HG02571 (cell line): Measurements from ENCODE around the gene RNASEL.

Source experiments
- ATAC-seq: cut with Tn5 transposase; IDR thresholded peaks from one replicate; pipeline ENCODE4 v1.9.1; 2021; ENCODE audit warnings: mild to moderate bottlenecking, moderate library complexity; ENCODE audit not compliant: unreplicated experiment

Gene RNASEL

DNA sequence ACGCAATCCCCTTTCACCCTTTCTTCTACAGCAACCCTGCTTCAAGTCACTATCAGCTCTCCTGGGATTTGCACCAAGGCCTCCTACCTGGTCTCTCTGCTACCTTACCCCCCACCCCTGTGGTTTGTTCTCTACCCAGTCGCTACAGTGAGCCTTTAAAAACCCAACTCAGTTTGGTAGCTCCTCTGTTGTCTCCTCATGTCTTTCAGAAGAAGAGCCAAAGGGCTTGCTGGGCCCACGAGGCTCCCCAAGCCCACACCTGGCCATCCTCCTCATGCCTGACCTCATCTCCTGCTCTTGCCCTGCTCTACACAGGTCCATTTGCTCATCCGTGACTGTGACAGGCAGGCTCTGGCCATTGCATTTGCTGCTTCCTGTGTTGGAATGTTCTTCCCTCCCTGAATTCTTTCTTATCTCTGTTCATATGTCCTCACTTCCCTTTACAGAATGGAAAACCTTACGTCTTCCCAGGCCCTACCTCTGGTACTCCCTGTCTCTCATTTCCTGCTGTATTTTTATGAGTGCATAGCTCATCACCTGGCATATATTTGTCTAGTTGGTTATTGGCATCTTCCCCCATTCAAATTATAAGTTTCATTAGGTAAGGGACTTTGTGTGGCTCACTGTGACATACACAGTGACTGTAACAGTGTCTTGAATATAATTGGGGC is 11.8 kb upstream of the RNASEL start:
- ATAC-seq = no peak

- no peak for ATAC-seq
These were observed 11.1 kb upstream of the RNASEL start for GRCh38 chr1:182600036-182600713.

- no peak for ATAC-seq
These were observed 10.3 kb upstream of the RNASEL start for GRCh38 chr1:182599339-182599738.

DNA sequence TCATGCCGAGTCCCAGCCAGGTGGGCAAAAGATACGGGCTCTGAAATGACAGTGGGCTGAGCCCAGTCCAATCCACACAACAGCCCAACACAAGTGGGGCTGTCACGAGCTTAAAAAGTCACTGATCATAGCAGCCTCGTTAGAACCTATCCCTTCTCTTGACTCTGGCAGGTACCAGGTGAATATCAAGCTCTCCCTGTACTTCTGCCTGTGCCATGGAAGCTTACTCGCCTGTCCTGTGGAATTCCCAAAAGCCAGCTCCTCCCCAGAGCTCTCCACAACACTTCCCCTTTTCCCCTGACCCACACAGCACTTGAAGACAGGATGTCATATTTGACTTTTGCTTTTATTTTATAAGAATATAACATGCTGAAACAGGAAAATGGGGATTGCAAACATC is 9.2 kb upstream of the RNASEL start:
- no peak for ATAC-seq

- no peak for ATAC-seq
These were observed 7.9 kb upstream of the RNASEL start for GRCh38 chr1:182596934-182597333.

GRCh38 chr1:182595641-182596240 is 6.7 kb upstream of the RNASEL start:
- ATAC-seq = no peak

DNA sequence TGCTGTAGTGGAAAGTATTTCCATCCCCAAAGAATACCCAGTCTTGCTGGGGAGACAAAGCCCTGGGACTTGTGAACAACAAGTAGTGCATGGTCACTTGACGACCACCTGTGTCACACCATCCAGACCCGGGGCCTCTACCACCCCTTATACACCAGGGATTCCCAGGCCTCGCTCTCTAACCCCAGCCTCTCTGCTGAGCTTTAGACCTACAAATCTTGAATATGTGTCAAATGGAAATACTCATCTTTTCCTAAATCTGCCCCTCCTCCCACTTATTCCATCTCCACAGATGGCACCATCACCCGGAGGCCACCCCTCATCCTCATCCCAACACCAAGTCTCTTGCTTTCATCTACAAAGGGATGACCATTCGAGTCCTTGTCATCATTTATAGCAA is 875 bp upstream of the RNASEL start:
- ATAC-seq = no peak

DNA sequence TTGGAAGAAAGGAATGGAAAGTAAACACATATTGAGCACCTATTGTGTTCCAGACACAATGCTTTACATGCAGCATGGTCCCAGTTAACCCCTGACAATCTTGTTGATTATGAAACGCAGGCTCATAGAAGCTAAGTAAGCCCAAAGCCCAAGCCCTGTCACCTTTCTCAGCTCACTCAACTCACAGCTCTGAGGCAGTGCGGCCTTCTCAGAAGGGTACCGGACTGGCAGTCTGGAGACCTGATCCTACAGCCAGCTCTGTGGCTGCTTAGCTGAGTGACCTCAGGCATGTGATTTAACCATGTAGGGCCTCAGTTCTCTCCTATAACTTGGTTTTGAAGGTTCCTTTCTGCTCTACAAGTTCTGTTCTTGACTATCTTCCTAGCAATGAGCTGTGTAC is 464 bp upstream of the RNASEL start:
- ATAC-seq = no peak

DNA sequence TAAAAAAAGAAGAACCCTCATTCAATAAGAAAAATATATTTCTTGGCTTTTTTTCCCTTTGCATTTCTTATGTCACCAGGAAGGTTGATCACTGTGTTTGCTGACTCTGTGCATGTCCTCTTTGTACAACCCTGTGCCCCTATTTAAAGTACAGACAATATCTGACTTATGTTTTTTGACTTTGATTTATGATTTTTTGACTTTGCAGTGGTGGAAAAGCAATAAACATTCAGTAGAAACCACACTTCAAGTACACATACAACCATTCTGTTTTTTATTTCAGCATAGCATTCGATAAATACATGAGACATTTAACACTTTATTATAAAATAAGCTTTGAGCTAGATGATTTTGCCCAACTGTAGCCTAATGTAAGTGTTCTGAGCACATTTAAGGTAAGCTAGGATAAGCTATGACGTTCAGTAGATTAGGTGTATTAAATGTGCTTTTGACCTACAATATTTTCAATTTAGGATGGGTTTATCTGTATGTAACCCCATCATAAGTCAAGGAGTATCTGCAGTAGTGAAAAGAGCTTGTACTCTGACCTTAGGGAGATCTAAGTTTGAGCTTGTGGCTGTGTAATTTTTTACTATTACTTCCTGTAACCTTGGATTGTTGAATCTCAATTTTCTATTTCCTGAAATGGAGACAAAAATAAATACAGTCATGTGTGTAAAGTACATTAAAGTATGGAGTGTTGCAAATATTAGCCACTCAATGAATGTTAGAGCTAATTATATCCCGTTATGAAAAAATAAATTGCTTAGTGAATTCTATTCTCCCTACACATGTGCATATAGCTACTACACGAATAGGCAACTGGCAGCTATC is 1.2 kb downstream of the RNASEL start:
- ATAC-seq = no peak

- no peak for ATAC-seq
These were observed 2.0 kb downstream of the RNASEL start for GRCh38 chr1:182587093-182587492.

DNA sequence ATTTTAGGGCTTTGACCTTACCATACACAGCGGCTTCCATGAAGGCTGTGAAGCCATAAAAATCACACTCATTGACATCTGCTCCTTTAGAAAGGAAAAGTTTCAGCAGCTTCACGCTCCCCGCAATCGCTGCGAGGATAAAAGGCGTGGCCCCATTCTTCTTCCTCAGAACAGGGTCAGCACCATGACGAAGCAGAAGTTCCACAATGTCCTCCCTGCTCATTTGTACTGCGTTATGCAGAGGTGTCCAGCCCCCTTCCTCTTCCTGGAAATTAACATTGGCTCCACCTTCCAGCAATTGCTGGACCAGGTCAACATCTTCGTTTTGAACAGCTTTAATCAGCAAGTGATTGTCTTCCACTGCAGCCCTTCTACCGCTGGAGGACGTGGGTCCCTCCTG is 2.7 kb downstream of the RNASEL start:
- ATAC-seq = no peak

GRCh38 chr1:182584746-182585145 is 4.3 kb downstream of the RNASEL start:
- ATAC-seq = no peak

DNA sequence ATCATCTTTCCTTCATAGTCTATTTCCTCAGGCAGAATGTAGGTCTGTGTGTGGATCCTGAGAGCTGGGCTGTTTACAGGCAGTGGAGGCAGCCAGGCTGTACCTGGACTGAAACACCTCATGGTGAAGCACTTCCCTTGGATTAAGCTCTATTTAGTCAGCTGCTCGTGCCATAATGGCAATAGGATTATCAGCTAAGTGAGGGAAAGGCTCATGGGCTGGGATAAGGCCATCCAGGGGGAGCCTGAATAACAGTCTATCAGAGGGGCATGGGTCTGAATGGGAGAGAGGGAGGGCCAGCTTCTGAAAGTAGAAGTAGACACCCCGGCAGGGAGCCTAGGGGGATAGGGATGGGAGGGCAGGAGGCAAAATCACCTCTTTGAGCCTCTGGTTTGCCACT is 8.3 kb downstream of the RNASEL start:
- no peak for ATAC-seq

DNA sequence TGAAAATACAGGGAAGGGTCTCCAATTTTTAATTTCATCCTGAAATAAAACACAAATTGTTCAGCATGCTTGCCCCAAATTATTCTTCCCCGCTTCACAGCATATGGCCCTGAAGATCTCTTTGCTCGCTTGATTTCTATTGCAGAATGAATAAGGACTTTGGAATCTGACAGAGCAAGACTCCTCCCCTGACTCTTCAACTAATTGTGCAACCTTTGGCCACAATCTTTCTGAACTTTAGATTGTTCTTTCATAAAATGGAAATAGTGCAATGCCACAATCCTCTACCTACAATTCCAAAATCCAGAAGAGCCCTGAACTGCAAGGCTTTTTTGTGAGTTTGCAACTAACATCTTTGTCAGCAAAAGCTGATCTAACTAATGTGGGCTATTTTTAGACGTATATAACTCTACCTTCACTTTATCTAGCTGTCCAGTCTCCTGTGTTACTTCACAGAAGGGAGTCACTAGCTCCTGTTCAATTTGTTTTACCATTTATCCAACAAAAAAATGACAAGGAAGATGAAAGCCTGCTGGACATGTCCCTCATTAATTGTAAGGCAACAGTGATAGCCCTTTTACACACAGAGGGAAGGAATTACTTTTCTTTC is 13.4 kb downstream of the RNASEL start:
- ATAC-seq = no peak

- no peak for ATAC-seq
These were observed 14.9 kb downstream of the RNASEL start for GRCh38 chr1:182574156-182574555.

DNA sequence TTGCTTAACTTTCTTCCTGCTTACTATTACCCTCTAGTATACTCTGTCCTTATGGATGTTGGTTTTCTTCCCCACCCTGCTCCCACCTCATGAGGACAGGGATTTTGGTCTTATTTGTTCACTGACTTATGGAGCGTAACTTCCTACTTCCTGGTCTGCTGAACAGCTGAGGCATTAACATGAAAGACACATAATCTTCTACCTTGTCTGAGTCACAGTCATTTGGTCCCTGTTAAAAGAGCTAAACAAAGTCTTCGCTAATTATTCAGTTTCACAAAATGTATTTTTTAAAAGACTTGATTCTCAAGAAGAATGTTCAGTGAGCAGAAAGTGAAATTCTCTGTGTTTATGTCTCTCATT is 18.5 kb downstream of the RNASEL start:
- ATAC-seq = no peak

DNA sequence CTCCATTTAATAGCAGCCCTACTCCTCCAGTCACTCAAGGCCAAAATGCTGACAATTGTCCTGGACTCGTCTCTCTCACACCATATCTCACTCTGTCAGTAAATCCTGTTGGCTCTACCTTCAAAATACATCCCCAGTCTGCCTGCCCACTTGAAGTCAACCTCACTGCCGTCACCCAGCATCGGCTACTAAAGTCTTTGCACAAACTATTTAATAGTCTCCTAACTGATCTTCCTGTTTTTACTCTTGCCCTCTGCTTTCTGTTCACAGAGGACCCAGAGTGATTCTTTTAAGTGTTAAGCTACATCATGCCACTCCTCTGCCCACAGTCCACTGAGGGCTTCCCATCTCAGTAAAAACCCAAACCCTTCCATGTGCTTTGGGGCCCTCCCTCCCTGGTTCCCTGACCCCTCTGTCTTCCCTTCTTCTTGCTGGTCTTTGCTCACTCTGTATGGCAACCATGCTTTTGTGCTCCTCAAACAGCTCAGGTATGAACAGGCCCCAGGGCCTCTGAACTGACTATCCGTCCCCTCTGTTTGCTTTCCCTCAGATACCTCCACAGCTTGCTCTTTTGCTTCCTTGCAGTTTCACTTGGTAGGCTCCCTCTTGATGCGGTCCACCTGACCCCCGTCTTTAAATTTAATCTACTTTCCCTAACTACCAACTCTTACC is 19.0 kb downstream of the RNASEL start:
- ATAC-seq = no peak

- no peak for ATAC-seq
These were observed 20.3 kb downstream of the RNASEL start for GRCh38 chr1:182568647-182569284.

GRCh38 chr1:182567629-182568028 is 21.4 kb downstream of the RNASEL start:
- no peak for ATAC-seq

DNA sequence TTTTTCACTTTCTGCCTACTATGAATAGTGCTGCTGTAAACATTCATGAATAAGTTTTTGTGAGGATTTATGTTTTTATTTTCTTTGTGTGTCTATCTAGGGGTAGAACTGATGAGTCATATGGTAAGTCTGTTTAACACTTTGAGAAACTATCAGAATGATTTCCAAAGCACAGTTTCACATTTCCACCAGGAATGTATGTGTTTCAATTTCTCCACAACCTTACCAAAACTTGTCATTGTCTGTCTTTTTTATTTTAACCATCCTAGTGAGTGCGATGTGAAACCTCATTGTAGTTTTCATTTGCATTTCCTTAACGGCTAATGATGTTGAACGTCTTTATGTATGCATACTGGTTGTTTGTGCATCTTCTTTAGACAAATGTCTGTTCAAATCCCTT is 23.5 kb downstream of the RNASEL start:
- ATAC-seq = no peak
